SK-N-DZ (cell line): ENCODE results near the gene A3GALT2.

Experiments used
- DNase-seq: peaks from one replicate; pipeline ENCODE4 v3.0.0-alpha.2; 2015; ENCODE audit warnings: low spot score

A3GALT2 gene

GRCh38 chr1:33350611-33351280, 29.8 kb upstream of the A3GALT2 start:
- no peak for DNase-seq

GRCh38 chr1:33349778-33350610, 29.1 kb upstream of the A3GALT2 start:
- DNase-seq: peak; percentile 84

- DNase-seq: no peak
These were observed 28.3 kb upstream of the A3GALT2 start for GRCh38 chr1:33349081-33349759.

GRCh38 chr1:33348676-33349080, 27.8 kb upstream of the A3GALT2 start:
- no peak for DNase-seq

GRCh38 chr1:33348194-33348593, 27.3 kb upstream of the A3GALT2 start:
- no peak for DNase-seq

GRCh38 chr1:33347650-33347992, 26.7 kb upstream of the A3GALT2 start:
- peak; percentile 12 for DNase-seq

GRCh38 chr1:33346927-33347649, 26.2 kb upstream of the A3GALT2 start:
- no peak for DNase-seq

GRCh38 chr1:33346533-33346926, 25.6 kb upstream of the A3GALT2 start:
- DNase-seq: no peak

- no peak for DNase-seq
These were observed 24.1 kb upstream of the A3GALT2 start for GRCh38 chr1:33344896-33345560.

- no peak for DNase-seq
These were observed 22.6 kb upstream of the A3GALT2 start for GRCh38 chr1:33343539-33343938.

GRCh38 chr1:33342041-33342723, 21.3 kb upstream of the A3GALT2 start:
- DNase-seq: no peak

GRCh38 chr1:33341190-33341589, 20.3 kb upstream of the A3GALT2 start:
- no peak for DNase-seq

GRCh38 chr1:33339413-33339812, 18.5 kb upstream of the A3GALT2 start:
- DNase-seq: no peak

- DNase-seq: no peak
These were observed 17.7 kb upstream of the A3GALT2 start for GRCh38 chr1:33338440-33339211.

GRCh38 chr1:33338048-33338439, 17.1 kb upstream of the A3GALT2 start:
- DNase-seq: no peak

- no peak for DNase-seq
These were observed 16.5 kb upstream of the A3GALT2 start for GRCh38 chr1:33337441-33337840.

- DNase-seq: no peak
These were observed 15.7 kb upstream of the A3GALT2 start for GRCh38 chr1:33336580-33336979.

- no peak for DNase-seq
These were observed 14.1 kb upstream of the A3GALT2 start for GRCh38 chr1:33335020-33335419.

GRCh38 chr1:33334081-33334552, 13.2 kb upstream of the A3GALT2 start:
- no peak for DNase-seq

- DNase-seq: no peak
These were observed 12.0 kb upstream of the A3GALT2 start for GRCh38 chr1:33332881-33333280.
